HG03095 (cell line): ENCODE measurements around the gene LAMA3.

Experiments used
- ATAC-seq: cut with Tn5 transposase; IDR thresholded peaks from one replicate; pipeline ENCODE4 v1.9.1; 2021; ENCODE audit warnings: moderate library complexity; ENCODE audit not compliant: unreplicated experiment

LAMA3 gene

DNA sequence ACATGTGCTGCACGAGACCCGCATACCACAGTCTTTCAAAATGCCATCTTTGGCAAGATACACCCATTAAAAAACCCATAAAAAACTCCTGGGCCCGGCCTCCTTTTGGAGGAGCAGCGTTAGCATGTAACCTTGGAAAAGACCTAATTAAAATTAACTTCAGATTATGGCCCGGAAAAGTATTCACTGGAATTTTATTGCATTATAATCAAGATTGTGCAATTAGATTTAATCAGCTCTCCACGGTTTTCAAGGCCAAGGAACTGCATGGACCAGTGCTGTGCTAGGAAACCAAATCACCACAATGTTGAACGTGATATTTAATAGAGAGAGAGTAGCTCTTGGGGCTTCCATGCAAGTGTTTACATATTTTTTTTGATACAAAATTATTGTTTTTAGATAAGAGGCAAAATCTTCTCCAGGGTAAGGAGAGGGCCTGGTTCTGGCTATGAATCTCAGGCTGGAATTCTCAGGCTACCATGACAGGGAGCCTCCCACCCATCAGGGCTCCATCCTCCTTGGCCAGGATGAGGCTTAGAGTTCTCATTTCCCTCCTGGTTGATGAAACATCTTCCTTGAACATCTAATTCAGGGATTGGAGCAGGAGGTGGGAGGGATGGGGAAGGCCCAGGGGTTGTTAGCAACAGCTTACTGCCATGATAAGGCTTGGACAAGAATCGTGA, 243.3 kb downstream of the LAMA3 start:
- no peak for ATAC-seq

GRCh38 chr18:23933407-23933806, 244.2 kb downstream of the LAMA3 start:
- ATAC-seq: no peak

- no peak for ATAC-seq
Measured at GRCh38 chr18:23934252-23934651, 245.0 kb downstream of the LAMA3 start.

DNA sequence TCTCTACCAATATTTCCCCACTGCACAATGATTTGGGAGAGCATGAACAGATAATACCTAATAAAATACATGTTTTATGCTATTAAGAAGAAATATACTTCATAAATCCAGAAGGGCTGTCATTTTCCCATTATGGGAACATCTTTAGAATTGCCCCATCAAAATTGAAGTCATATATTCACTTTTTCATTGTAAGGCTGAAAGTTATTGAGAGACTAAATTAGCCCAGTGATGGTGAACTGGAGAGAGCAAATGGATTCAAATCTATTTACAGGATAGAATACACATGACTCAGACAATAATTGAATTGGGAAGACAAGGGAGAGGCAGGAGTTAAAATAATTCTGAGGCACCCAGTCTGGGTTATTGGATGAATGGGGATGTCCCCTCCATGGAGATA, 245.6 kb downstream of the LAMA3 start:
- ATAC-seq: no peak

GRCh38 chr18:23935804-23936203, 246.6 kb downstream of the LAMA3 start:
- no peak for ATAC-seq

DNA sequence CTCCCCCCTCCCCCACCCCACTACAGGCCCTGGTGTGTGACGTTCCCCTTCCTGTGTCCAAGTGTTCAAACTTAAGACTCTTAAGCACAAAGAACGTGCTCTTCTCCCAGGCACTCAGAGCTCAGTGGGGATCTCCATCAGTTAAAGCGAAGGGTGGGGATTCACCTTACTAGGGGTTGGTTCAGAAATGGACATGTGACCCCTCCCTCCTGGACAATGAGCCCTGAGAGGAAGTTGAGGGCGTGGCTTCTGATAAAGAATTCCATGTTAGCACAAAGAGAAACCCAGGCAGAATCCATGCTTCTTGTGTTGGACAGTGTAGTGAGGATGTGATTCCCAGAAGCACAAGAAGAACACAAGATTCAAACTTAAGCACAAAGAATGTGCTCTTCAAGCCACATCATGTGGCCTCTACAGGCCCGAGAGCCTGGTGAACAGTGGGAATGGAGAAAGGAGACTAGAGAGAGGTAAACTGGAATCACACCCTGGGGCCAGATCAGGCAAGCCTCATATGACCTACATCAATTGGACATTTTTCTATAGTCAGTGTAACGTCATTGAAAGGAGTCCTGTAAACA, 247.2 kb downstream of the LAMA3 start:
- no peak for ATAC-seq

- ATAC-seq: peak; percentile 62
Measured at GRCh38 chr18:23938043-23938756, 248.9 kb downstream of the LAMA3 start.

DNA sequence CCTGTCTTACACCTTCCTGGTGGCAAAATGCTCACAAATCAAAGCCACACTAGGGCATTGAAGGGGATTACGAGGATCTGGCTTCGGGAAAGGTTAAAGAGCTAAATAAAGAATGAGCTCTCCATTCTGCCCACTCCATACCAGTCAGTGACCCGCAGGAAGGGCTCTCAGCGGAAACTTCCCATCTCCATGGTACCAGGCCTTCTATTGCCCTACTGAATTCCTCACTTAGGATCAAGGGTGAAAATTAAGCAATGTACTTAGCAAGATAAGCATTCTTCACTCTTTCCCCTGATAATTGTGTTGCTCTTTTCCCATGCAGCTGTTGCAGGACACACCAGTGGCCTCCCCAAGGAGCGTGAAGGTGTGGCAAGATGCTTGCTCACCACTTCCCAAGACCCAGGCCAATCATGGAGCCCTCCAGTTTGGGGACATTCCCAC, 249.7 kb downstream of the LAMA3 start:
- ATAC-seq: no peak

- no peak for ATAC-seq
Measured at GRCh38 chr18:23939366-23939765, 250.1 kb downstream of the LAMA3 start.

DNA sequence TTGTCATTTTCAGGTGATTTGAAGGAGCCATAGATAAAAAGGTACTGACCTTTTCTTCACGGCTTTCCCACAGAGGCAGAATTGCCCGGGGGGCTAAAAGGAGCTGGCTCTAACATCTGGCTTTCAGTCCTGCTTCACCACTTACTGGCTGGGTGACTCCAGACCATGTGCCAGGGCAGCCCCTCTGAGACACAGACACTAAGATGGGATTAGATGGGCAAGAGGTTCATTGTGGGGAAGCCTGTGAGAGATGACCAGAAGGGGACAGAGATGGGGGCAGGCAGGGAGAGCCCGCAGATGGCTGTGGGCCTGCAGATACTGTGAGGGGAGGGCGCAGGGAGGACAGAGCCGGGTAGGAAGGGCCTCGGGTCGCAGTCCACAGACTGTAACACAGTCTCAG, 250.6 kb downstream of the LAMA3 start:
- no peak for ATAC-seq

- no peak for ATAC-seq
Measured at GRCh38 chr18:23941791-23942190, 252.5 kb downstream of the LAMA3 start.

GRCh38 chr18:23943104-23943503, 253.9 kb downstream of the LAMA3 start:
- peak; percentile 66 for ATAC-seq

- ATAC-seq: no peak
Measured at GRCh38 chr18:23943903-23944624, 254.8 kb downstream of the LAMA3 start.

DNA sequence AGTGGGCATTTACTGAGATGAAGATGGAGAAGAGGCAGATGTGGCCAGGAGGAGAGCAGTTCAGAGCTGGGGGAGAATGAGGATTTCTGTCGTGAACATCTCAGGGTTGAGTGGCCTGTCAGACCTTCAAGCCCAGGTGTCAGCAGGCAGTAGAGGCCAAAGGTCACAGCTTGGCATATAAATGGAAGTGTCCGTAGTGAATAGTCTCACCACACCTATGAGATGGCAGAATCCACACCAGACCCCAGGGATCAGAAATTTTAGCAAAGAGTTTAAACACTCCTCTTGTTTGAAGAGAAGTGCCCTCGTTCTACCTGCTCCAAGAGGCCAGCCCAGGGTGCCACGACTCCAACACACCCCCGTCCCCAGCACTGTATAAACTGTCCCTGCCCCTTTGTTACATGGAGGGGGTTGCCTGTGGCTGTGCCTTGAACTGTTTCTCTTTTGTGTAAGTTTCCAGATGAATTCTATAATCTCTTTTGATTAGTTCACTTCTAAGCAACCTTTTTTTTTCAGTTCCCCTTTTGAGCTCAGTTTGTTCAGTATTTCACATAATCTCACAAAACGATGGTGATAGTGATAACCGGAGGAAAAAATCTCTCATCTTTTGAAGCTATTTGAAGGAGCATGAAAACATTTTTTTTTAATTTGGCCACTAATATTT, 256.3 kb downstream of the LAMA3 start:
- no peak for ATAC-seq

- no peak for ATAC-seq
Measured at GRCh38 chr18:23949863-23950262, 260.6 kb downstream of the LAMA3 start.

DNA sequence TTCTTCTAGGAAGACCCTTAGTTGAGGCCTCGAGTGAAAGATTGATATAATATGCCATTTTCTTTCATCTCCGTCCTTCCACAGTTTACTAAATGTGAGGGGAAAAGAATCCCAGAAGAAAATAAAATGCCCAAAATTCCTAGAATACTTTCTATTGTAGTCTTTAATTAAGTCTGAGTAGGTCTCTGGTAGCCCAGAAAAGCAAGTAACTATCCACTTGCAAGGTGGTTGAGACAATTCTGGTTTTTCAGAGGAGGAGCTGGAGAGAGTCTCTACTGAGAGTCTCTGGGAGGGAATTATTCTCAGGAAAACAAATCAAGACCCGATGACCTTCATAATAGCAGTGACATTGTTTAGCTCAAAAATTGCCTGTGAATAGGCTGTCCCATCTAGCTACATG, 261.4 kb downstream of the LAMA3 start:
- ATAC-seq: no peak

- no peak for ATAC-seq
Measured at GRCh38 chr18:23951206-23951605, 262.0 kb downstream of the LAMA3 start.

- ATAC-seq: no peak
Measured at GRCh38 chr18:23953984-23954383, 264.7 kb downstream of the LAMA3 start.

DNA sequence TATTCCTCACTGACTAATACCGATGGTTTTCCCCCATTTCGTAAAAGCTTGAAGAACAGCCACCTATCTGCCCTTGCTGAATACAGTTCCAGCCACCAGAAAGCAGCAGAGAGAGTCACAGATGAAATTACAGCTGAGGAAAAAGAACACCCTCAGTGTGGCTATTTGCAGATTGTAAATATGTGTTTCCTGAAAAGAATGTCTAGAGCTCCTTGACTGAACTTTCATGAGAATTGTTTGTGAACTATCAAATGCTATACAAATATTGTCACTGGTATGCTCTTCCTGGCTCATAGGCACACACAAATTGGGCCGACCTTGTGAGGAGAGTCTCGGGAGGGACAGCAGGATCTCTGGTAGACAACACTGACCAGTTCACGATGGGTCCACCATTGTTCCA, 267.2 kb downstream of the LAMA3 start:
- no peak for ATAC-seq

DNA sequence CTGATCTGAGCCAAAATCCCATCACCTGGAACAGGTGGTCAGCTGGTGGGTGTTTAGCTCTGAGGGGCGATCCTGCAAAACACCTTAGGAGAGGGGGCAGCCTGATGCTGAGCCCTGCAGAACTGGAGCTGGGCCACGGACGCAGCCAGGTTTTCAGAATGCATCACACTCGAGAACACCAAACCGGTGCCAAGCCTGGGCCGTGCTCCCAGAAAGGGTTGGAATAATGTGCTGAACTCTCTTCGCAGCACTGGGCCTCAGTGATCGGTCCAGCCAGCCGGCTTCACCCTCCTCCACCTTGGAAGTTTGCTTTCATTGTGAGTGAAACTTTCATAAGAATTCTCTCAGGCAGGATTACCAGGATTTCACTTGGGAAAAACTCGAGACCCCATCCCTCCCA, 268.8 kb downstream of the LAMA3 start:
- no peak for ATAC-seq
